Measurements from ENCODE around the gene EEF1AKMT4.
A peak's percentile ranks its signal among the peaks of the same experiment; 100 is the strongest.

The EEF1AKMT4 gene

GRCh38 chr3:184238246-184238818 is 11.1 kb upstream of the EEF1AKMT4 start:
- DNase-seq (ENCODE audit: low spot score): no peak
- in situ Hi-C loops (cut with MboI; ENCODE audit: low sequenced_read_pairs, unreplicated experiment): loop anchor here (25.0 kb wide), 1 partner anchor 351 kb away; the partner anchor contains the start of gene PARL
- TF ChIP-seq CTCF (IDR thresholded peaks at IDR 0.05; ENCODE audit: borderline replicate concordance, control extremely low read depth, extremely low read depth, insufficient read depth, missing control alignments): no peak

- in situ Hi-C loops (cut with MboI; ENCODE audit: low sequenced_read_pairs, unreplicated experiment): loop anchor here (25.0 kb wide), 1 partner anchor 352 kb away; the partner anchor contains the start of gene PARL
These were observed 10.3 kb upstream of the EEF1AKMT4 start for GRCh38 chr3:184239221-184239620.

GRCh38 chr3:184239708-184240107 is 9.8 kb upstream of the EEF1AKMT4 start:
- TF ChIP-seq CTCF (IDR thresholded peaks at IDR 0.05; ENCODE audit: borderline replicate concordance, control extremely low read depth, extremely low read depth, insufficient read depth, missing control alignments): no peak
- in situ Hi-C loops (cut with MboI; ENCODE audit: low sequenced_read_pairs, unreplicated experiment): loop anchor here (25.0 kb wide), 1 partner anchor 352 kb away; the partner anchor contains the start of gene PARL
- DNase-seq (ENCODE audit: low spot score): no peak

More at GRCh38 chr3:184239221-184239620, 10.3 kb upstream of the EEF1AKMT4 start:
- TF ChIP-seq CTCF (IDR thresholded peaks at IDR 0.05; ENCODE audit: borderline replicate concordance, control extremely low read depth, extremely low read depth, insufficient read depth, missing control alignments): no peak
- no peak for DNase-seq (ENCODE audit: low spot score)

GRCh38 chr3:184240384-184241140 is 8.9 kb upstream of the EEF1AKMT4 start:
- in situ Hi-C loops (cut with MboI; ENCODE audit: low sequenced_read_pairs, unreplicated experiment): loop anchor here (25.0 kb wide), 1 partner anchor 353 kb away; the partner anchor contains the start of gene PARL

GRCh38 chr3:184241141-184241446 is 8.4 kb upstream of the EEF1AKMT4 start:
- in situ Hi-C loops (cut with MboI; ENCODE audit: low sequenced_read_pairs, unreplicated experiment): loop anchor here (25.0 kb wide), 1 partner anchor 354 kb away; the partner anchor contains the start of gene PARL
- no peak for DNase-seq (ENCODE audit: low spot score)
- TF ChIP-seq CTCF (IDR thresholded peaks at IDR 0.05; ENCODE audit: borderline replicate concordance, control extremely low read depth, extremely low read depth, insufficient read depth, missing control alignments): no peak

More at GRCh38 chr3:184240384-184241140, 8.9 kb upstream of the EEF1AKMT4 start:
- TF ChIP-seq CTCF (IDR thresholded peaks at IDR 0.05; ENCODE audit: borderline replicate concordance, control extremely low read depth, extremely low read depth, insufficient read depth, missing control alignments): no peak
- DNase-seq (ENCODE audit: low spot score): peak; percentile 48

- in situ Hi-C loops (cut with MboI; ENCODE audit: low sequenced_read_pairs, unreplicated experiment): loop anchor here (25.0 kb wide), 1 partner anchor 354 kb away; the partner anchor contains the start of gene PARL
- peak; percentile 56 for TF ChIP-seq CTCF (IDR thresholded peaks at IDR 0.05; ENCODE audit: borderline replicate concordance, control extremely low read depth, extremely low read depth, insufficient read depth, missing control alignments)
- peak; percentile 59 for DNase-seq (ENCODE audit: low spot score)
These were observed 7.8 kb upstream of the EEF1AKMT4 start for GRCh38 chr3:184241447-184242296.

Measured in GM13976 (cell line).